Suprapubic skin (tissue), 4 donors: Measurements from ENCODE around the gene GJB5. TPM values are rescaled to one million over a fixed set of nuclear protein-coding genes. Genes with fewer than 3 reads are reported as not detected.
"Not testable (repeated sequence)": the region's sequence is repeated elsewhere in the genome, so short reads cannot be mapped to it uniquely, and the experiment has no call there.

Experiments used
- DNase-seq, 2 donors: peaks; one replicate each; pipeline ENCODE4 v3.0.0-alpha.2; 2019; ENCODE audit warnings: low spot score in 2 of 2
- H3K27ac ChIP-seq: fragments of 200-600 bp; sonication (generic); one replicate; pipeline ENCODE4 v1.5.1; 2019
- H3K27me3 ChIP-seq: fragments of 200-600 bp; sonication (generic); one replicate; pipeline ENCODE4 v1.5.1; 2019
- H3K36me3 ChIP-seq: fragments of 200-600 bp; sonication (generic); one replicate; pipeline ENCODE4 v1.5.1; 2019
- H3K4me1 ChIP-seq: fragments of 200-600 bp; sonication (generic); one replicate; pipeline ENCODE4 v1.5.1; 2019
- H3K4me3 ChIP-seq: fragments of 200-600 bp; sonication (generic); one replicate; pipeline ENCODE4 v1.5.1; 2019; ENCODE audit warnings: mild to moderate bottlenecking
- H3K9me3 ChIP-seq: fragments of 200-600 bp; sonication (generic); one replicate; pipeline ENCODE4 v1.5.1; 2019
- EP300 ChIP-seq: sonication (generic); formaldehyde crosslinking; IDR thresholded peaks from one replicate; pipeline ENCODE4 v1.6.1; 2017; ENCODE audit warnings: antibody characterized with exemption
- POLR2A ChIP-seq, 2 donors: fragments of 450-650 bp; IDR thresholded peaks; one replicate each; pipeline ENCODE4 v1.6.1; 2017; ENCODE audit warnings: antibody characterized with exemption in 2 of 2, mild to moderate bottlenecking in 2 of 2, moderate library complexity in 2 of 2
- POLR2AphosphoS5 ChIP-seq, 3 donors: sonication (generic); formaldehyde crosslinking; IDR thresholded peaks; one replicate each; pipeline ENCODE4 v1.6.1; 2017; ENCODE audit warnings: antibody characterized with exemption in 3 of 3
- WGBS: methylation state at CpG from one replicate; pipeline ENCODE4 v1.1.5; 2018; 5-methylcytosine and 5-hydroxymethylcytosine counted together
- total RNA-seq, 4 donors: library from RNA; depleted of rRNA; stranded (reverse); fragments of >200 nt; gene quantifications; one replicate each; pipeline ENCODE4 v1.1.0, GENCODE V29; 2016
- TF ChIP-seq, protein P1 (sequence below), 2 donors: fragments of 200-600 bp in 1 of 2; fragments of 450-650 bp in 1 of 2; sonication (generic) in 1 of 2; IDR thresholded peaks; one replicate each; pipeline ENCODE4 v1.5.1; 2016 to 2019; ENCODE audit warnings: antibody characterized with exemption in 2 of 2, mild to moderate bottlenecking in 1 of 2, moderate library complexity in 1 of 2

GJB5 gene
- total RNA-seq, 4 donors from 2014 or later, result 45.8 to 164 (median 123) TPM

DNA sequence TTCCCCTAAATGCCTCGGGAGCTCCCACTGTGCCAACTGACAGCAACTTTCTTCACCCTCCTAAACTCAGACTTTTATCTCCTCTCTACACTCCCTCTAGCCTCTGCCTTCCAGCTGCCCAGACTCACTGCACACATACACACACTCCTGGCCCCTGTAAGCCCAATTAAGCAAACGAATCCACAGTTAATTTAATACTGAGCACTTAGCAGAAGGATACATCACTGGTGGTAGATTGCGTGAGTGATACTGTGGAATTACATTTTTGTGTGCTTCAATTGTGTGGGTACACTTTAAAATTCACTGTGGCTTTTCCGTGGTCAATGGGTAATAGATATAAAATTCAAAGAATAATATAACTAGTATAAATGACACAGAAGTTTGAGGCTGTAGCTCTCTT lies 33.6 kb upstream of the GJB5 start:
- H3K36me3 ChIP-seq, result no peaks in the 10 kb centered on the region
- no peaks in the 10 kb centered on the region for H3K4me1 ChIP-seq
- no peak for DNase-seq
- H3K4me3 ChIP-seq, result no peak overlapping the region
- no peak overlapping the region for H3K27ac ChIP-seq
- H3K27me3 ChIP-seq, result peaks cover 21% of the 10 kb centered on the region
- H3K9me3 ChIP-seq, result no peaks in the 10 kb centered on the region
- 67% methylated on average over 4 of the region's 4 CpGs for WGBS
- no peak for TF ChIP-seq POLR2A (IDR thresholded peaks at IDR 0.05)
- TF ChIP-seq EP300, result no peak
- no peak for TF ChIP-seq POLR2AphosphoS5 (IDR thresholded peaks at IDR 0.05)
- TF ChIP-seq, protein P1, sequence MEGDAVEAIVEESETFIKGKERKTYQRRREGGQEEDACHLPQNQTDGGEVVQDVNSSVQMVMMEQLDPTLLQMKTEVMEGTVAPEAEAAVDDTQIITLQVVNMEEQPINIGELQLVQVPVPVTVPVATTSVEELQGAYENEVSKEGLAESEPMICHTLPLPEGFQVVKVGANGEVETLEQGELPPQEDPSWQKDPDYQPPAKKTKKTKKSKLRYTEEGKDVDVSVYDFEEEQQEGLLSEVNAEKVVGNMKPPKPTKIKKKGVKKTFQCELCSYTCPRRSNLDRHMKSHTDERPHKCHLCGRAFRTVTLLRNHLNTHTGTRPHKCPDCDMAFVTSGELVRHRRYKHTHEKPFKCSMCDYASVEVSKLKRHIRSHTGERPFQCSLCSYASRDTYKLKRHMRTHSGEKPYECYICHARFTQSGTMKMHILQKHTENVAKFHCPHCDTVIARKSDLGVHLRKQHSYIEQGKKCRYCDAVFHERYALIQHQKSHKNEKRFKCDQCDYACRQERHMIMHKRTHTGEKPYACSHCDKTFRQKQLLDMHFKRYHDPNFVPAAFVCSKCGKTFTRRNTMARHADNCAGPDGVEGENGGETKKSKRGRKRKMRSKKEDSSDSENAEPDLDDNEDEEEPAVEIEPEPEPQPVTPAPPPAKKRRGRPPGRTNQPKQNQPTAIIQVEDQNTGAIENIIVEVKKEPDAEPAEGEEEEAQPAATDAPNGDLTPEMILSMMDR (IDR thresholded peaks at IDR 0.05), result no peak

- Histone ChIP-seq H3K9me3 (no peaks in the 10 kb centered on the region), H3K4me1 (no peaks in the 10 kb centered on the region), H3K27ac (no peak overlapping the region), H3K36me3 (no peaks in the 10 kb centered on the region), H3K27me3 (peaks cover 20% of the 10 kb centered on the region), H3K4me3 (no peak overlapping the region)
- no peak for DNase-seq
- TF ChIP-seq POLR2AphosphoS5 (IDR thresholded peaks at IDR 0.05) (no peak), EP300 (no peak), POLR2A (IDR thresholded peaks at IDR 0.05) (no peak)
- TF ChIP-seq, protein P1 (IDR thresholded peaks at IDR 0.05), result no peak
- 80% methylated on average over 6 of the region's 6 CpGs for WGBS
Measured at GRCh38 chr1:34721646-34722355, 33.0 kb upstream of the GJB5 start.

DNA sequence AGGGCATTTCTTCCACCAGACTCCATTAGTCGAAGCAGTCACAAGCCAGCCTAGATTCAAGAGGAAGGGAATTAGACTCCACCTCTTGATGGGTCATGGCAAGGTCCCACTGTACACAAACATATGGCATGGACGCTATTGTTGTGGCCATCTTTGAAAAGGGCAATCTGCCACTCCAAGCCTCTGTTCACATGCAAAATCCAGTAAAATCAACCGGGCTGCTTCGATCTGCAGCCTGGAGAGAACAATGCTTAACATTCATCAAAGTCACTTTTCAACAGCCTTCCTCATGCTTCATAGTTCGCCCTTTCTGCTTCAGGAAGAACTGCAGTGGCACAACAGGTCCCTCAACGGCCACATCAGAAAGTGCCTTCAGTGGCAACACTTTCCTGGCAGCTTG lies 28.0 kb upstream of the GJB5 start:
- Histone ChIP-seq H3K4me1 (no peaks in the 10 kb centered on the region), H3K27ac (no peak overlapping the region), H3K9me3 (no peaks in the 10 kb centered on the region), H3K4me3 (no peak overlapping the region), H3K36me3 (no peaks in the 10 kb centered on the region), H3K27me3 (peaks cover 8% of the 10 kb centered on the region)
- DNase-seq, result no peak
- no peak for TF ChIP-seq EP300
- TF ChIP-seq POLR2AphosphoS5 (IDR thresholded peaks at IDR 0.05), result no peak
- no peak for TF ChIP-seq POLR2A (IDR thresholded peaks at IDR 0.05)
- TF ChIP-seq, protein P1 (IDR thresholded peaks at IDR 0.05), result no peak
- 65% methylated on average over 6 of the region's 6 CpGs for WGBS

DNA sequence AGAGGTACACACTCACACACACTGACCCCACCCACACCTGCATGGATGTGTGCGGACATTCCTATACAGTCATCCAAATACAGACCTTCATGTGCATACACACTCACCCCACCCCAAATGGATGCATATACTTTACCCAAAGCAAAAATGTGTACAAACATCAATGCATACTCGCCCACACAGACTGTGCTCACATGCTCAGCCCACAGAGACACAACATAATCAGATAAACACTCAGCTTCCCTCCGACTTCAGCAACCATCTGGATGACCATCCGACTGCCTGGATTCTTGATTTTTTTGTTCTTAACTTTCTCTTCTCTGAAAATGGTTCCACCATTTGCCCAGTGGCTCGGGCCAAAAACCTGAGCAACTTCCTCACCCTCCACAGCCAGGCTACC lies 24.4 kb upstream of the GJB5 start:
- TF ChIP-seq POLR2A (IDR thresholded peaks at IDR 0.05) (no peak), EP300 (no peak), POLR2AphosphoS5 (IDR thresholded peaks at IDR 0.05) (no peak)
- TF ChIP-seq, protein P1 (IDR thresholded peaks at IDR 0.05), result no peak
- no peak overlapping the region for H3K27ac ChIP-seq
- no peaks in the 10 kb centered on the region for H3K36me3 ChIP-seq
- no peak for DNase-seq
- H3K9me3 ChIP-seq, result no peaks in the 10 kb centered on the region
- peaks cover 5% of the 10 kb centered on the region for H3K27me3 ChIP-seq
- H3K4me3 ChIP-seq, result no peak overlapping the region
- H3K4me1 ChIP-seq, result no peaks in the 10 kb centered on the region
- WGBS, result 74% methylated on average over 5 of the region's 5 CpGs

DNA sequence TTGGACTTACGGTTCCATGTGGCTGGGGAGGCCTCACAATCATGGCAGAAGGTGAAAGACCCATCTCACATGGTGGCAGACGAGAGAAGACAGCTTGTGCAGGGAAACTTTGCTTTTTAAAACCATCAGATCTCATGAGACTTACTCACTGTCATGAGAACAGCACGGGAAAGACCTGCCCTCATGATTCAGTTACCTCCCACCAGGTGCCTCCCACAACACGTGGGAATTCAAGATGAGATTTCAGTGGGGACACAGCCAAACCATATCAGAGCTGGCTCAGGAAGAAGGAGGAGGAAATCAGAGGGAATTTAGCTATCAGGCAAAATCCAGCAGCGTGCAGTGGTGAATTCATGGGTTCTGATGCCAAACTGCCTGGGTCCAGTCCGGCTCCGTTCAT lies 22.0 kb upstream of the GJB5 start:
- H3K27ac ChIP-seq, H3K36me3 ChIP-seq, H3K9me3 ChIP-seq, H3K27me3 ChIP-seq, H3K4me3 ChIP-seq, DNase-seq, H3K4me1 ChIP-seq: not testable (repeated sequence)
- WGBS, result 75% methylated on average over 7 of the region's 7 CpGs

GRCh38 chr1:34736692-34737091 lies 18.2 kb upstream of the GJB5 start:
- no peak for DNase-seq
- WGBS, result 75% methylated on average over 9 of the region's 10 CpGs
- Histone ChIP-seq H3K36me3 (no peaks in the 10 kb centered on the region), H3K4me1 (no peaks in the 10 kb centered on the region), H3K27ac (no peak overlapping the region), H3K27me3 (peaks cover 7% of the 10 kb centered on the region), H3K9me3 (no peaks in the 10 kb centered on the region), H3K4me3 (no peak overlapping the region)
- TF ChIP-seq, protein P1 (IDR thresholded peaks at IDR 0.05), result no peak
- no peak for TF ChIP-seq POLR2AphosphoS5 (IDR thresholded peaks at IDR 0.05)
- TF ChIP-seq POLR2A (IDR thresholded peaks at IDR 0.05), result no peak
- no peak for TF ChIP-seq EP300

DNA sequence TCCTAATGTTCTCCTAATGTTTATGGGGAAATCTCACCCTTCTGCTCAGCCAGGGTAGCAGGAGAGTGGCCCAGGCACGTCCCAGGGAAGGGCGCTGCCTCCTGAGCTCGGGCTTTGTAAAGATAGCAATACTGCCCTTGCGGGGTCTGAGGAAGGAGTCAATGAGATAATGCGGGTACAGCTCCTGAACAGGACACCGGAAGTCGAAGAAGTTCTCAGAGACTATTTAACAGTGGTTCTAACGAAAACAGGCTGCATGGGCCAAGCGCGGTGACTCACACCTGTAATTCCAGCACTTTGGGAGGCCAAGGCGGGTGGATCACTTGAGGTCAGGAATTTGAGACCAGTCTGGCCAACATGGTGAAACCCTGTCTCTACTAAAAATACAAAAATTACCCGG lies 17.6 kb upstream of the GJB5 start:
- H3K4me3 ChIP-seq, H3K4me1 ChIP-seq, DNase-seq, H3K36me3 ChIP-seq, H3K27me3 ChIP-seq, H3K27ac ChIP-seq, H3K9me3 ChIP-seq: not testable (repeated sequence)
- 90% methylated on average over 12 of the region's 12 CpGs for WGBS
